A549 (cell line): ENCODE measurements around the gene MPHOSPH9.

Experiments used
- EHMT2 ChIP-seq: fragments of 200-600 bp; sonication (generic); IDR thresholded peaks from 2 replicates; pipeline ENCODE4 v1.6.1; 2016; ENCODE audit warnings: antibody characterized with exemption, low read depth, mild to moderate bottlenecking, moderate library complexity
- USF2 ChIP-seq: fragments of 450-650 bp; IDR thresholded peaks from 2 replicates; pipeline ENCODE4 v1.6.1; 2014; ENCODE audit warnings: antibody characterized with exemption

GRCh38 chr12:123120452-123121166 is 112.3 kb downstream of the MPHOSPH9 start:
- TF ChIP-seq EHMT2 (no peak), USF2 (no peak)
